CD4-positive, CD25-positive, alpha-beta regulatory T cell (primary cell): ENCODE results near the gene TKFC. TPM values are rescaled to one million over a fixed set of nuclear protein-coding genes. Genes with fewer than 3 reads are reported as not detected.
A peak's percentile ranks its signal among the peaks of the same experiment; 100 is the strongest.

Source experiments
- ATAC-seq, 2 donors: fragments of 150-1000 bp; cut with Tn5 transposase; one replicate each; pipeline ENCODE4 v1.10.0; 2021; ENCODE audit warnings: low read depth in 2 of 2, moderate number of reproducible peaks in 2 of 2, moderate library complexity in 1 of 2
- DNase-seq, 3 donors: peaks; one replicate each; pipeline versions ENCODE4 v3.0.0 to v3.0.0-alpha.2; 2012 to 2022; ENCODE audit warnings: mixed read lengths in 1 of 3
- H3K27ac ChIP-seq: one replicate; pipeline ENCODE4 v1.7.0; 2013; ENCODE audit warnings: mild to moderate bottlenecking, low read length; ENCODE audit not compliant: insufficient read depth, poor library complexity, severe bottlenecking
- H3K27me3 ChIP-seq: one replicate; pipeline ENCODE4 v1.7.0; 2013; ENCODE audit warnings: low read length; ENCODE audit not compliant: control insufficient read depth, insufficient read depth
- H3K36me3 ChIP-seq: one replicate; pipeline ENCODE4 v1.7.0; 2013; ENCODE audit warnings: mild to moderate bottlenecking, low read length, moderate library complexity; ENCODE audit not compliant: control insufficient read depth, insufficient read depth
- H3K4me1 ChIP-seq: 2 replicates; pipeline ENCODE4 v1.7.0; 2013; ENCODE audit warnings: mild to moderate bottlenecking, low read length; ENCODE audit not compliant: insufficient read depth, control insufficient read depth, poor library complexity, severe bottlenecking
- H3K4me3 ChIP-seq: one replicate; pipeline ENCODE4 v1.7.0; 2013; ENCODE audit warnings: low read depth, mild to moderate bottlenecking, low read length, moderate library complexity
- H3K9me3 ChIP-seq, 2 experiments: 1 replicate in 1 of 2; 2 replicates in 1 of 2; pipeline ENCODE4 v1.7.0; 2013; ENCODE audit warnings: low read length in 2 of 2, mild to moderate bottlenecking in 1 of 2, moderate library complexity in 1 of 2; ENCODE audit not compliant: control insufficient read depth in 2 of 2
- H3K27ac Mint-ChIP-seq, 3 donors: one replicate each; pipeline ENCODE4 v1.8.0; 2020 to 2022; ENCODE audit warnings: mild to moderate bottlenecking in 3 of 3, mixed read lengths in 3 of 3, moderate library complexity in 2 of 3
- H3K27me3 Mint-ChIP-seq: one replicate; pipeline ENCODE4 v1.8.0; 2022; ENCODE audit warnings: mild to moderate bottlenecking, mixed read lengths
- H3K36me3 Mint-ChIP-seq: one replicate; pipeline ENCODE4 v1.8.0; 2020; ENCODE audit warnings: mixed read lengths
- H3K4me1 Mint-ChIP-seq, 4 donors: one replicate each; pipeline ENCODE4 v1.8.0; 2020 to 2022; ENCODE audit warnings: mixed read lengths in 4 of 4, mild to moderate bottlenecking in 1 of 4
- H3K4me3 Mint-ChIP-seq, 4 donors: one replicate each; pipeline ENCODE4 v1.8.0; 2020 to 2022; ENCODE audit warnings: mild to moderate bottlenecking in 4 of 4, mixed read lengths in 4 of 4, moderate library complexity in 3 of 4
- H3K9me3 Mint-ChIP-seq, 7 donors: one replicate each; pipeline ENCODE4 v1.8.0; 2020 to 2022; ENCODE audit warnings: mixed read lengths in 7 of 7, mild to moderate bottlenecking in 3 of 7, moderate library complexity in 2 of 7
- polyA plus RNA-seq, 4 donors: library from polyadenylated mRNA; unstranded; fragments of 300-500 nt; fragmentation: Illumina TruSeq; gene quantifications; one replicate each; pipeline ENCODE4 v1.2.3, GENCODE V29; 2021
- total RNA-seq: library from RNA; stranded (reverse); gene quantifications from one replicate; pipeline ENCODE4 v1.2.3, GENCODE V29; 2022

The TKFC gene
- total and polyA plus RNA-seq, 5 donors from 2014 or later: 29.2 to 33.2 (median 31.3) TPM

DNA sequence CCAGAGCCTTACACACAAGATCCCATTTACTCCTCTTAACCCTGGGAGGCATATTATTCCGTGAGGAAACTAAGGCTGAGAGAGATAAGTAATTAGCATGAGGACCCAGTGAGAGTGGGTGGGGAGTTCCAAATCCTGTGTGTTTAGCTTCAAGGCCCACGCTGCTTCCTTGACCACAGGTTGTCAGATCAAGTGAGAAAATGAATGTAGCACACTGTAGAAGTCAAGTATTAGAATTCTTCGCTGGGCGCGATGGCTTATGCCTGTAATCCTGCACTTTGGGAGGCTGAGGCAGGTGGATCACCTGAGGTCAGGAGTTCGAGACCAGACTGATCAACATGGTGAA, 24.8 kb downstream of the TKFC start:
- Mint-ChIP-seq H3K36me3 (peaks cover 15% of the 10 kb centered on the region), H3K4me1 (peaks cover 8 to 44% (median 31%) of the 10 kb centered on the region in 4 donors), H3K27me3 (no peaks in the 10 kb centered on the region), H3K9me3 (no peaks in the 10 kb centered on the region), H3K4me3 (peak overlapping the region in 1 of 4 donors; percentile 41), H3K27ac (peak overlapping the region in 2 of 3 donors; percentile 51 to 71)
- DNase-seq: no peak
- H3K27me3 ChIP-seq: no peaks in the 10 kb centered on the region
- H3K4me3 ChIP-seq: no peak overlapping the region
- peaks cover 13% of the 10 kb centered on the region for H3K36me3 ChIP-seq
- H3K9me3 ChIP-seq: no peaks in the 10 kb centered on the region
- no peak overlapping the region for H3K27ac ChIP-seq
- peaks cover 17% of the 10 kb centered on the region for H3K4me1 ChIP-seq
- no peak for ATAC-seq

DNA sequence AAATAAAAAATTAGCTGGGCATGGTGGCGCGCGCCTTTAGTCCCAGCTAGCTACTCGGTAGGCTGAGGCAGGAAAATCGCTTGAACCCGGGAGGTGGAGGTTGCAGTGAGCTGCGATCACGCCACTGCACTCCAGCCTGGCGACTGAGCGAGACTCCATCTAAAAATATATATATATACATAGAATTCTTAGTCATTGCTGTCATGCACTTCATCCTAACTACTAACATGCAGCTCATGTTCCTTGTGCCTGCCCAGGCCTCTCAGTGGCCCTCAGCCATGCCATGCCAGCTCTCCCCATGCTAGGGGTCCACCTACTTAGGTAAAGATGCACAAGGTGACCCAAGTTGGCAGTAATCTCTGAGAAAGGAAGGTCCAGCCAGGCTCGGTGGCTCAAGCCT, 25.5 kb downstream of the TKFC start:
- H3K36me3 Mint-ChIP-seq: peaks cover 8% of the 10 kb centered on the region
- ATAC-seq (no peak), DNase-seq (no peak)
- H3K4me3 ChIP-seq: no peak overlapping the region
- no peak overlapping the region for H3K27ac ChIP-seq
- no peaks in the 10 kb centered on the region for H3K27me3 ChIP-seq
- peaks cover 9 to 48% (median 37%) of the 10 kb centered on the region in 4 donors for H3K4me1 Mint-ChIP-seq
- H3K9me3 Mint-ChIP-seq: no peaks in the 10 kb centered on the region
- no peaks in the 10 kb centered on the region for H3K9me3 ChIP-seq
- H3K36me3 ChIP-seq: peaks cover 6% of the 10 kb centered on the region
- H3K27me3 Mint-ChIP-seq: no peaks in the 10 kb centered on the region
- no peak overlapping the region for H3K27ac Mint-ChIP-seq
- peak overlapping the region in 1 of 4 donors; percentile 99 for H3K4me3 Mint-ChIP-seq
- H3K4me1 ChIP-seq: peaks cover 22% of the 10 kb centered on the region

DNA sequence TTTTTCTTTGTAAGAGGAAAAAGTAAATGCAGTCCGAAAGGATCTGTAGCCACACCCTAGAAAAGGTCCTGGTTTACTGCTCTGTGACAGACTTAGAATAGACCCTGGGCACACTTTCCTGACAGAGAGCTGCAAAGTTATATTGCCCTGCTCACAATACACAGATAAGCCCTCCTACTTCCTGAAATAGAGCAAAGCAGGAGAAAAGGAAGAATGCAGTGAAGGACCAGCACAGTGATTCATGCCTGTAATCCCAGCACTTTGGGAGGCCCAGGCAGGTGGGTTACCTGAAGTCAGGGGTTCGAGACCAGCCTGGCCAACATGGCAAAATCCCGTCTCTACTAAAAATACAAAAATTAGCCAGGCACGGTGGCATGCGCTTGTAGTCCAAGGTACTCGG, 26.5 kb downstream of the TKFC start:
- Histone ChIP-seq H3K4me3 (no peak overlapping the region), H3K36me3 (peaks cover 8% of the 10 kb centered on the region), H3K27ac (no peak overlapping the region), H3K9me3 (no peaks in the 10 kb centered on the region), H3K27me3 (no peaks in the 10 kb centered on the region), H3K4me1 (peaks cover 26% of the 10 kb centered on the region)
- Mint-ChIP-seq H3K27me3 (no peaks in the 10 kb centered on the region), H3K4me3 (peak overlapping the region in 3 of 4 donors; percentile 27 to 99 (median 35)), H3K27ac (peak overlapping the region; percentile 46 to 100 (median 76)), H3K36me3 (peaks cover 7% of the 10 kb centered on the region), H3K4me1 (peaks cover 15 to 54% (median 40%) of the 10 kb centered on the region in 4 donors), H3K9me3 (no peaks in the 10 kb centered on the region)
- no peak for ATAC-seq
- DNase-seq: no peak

DNA sequence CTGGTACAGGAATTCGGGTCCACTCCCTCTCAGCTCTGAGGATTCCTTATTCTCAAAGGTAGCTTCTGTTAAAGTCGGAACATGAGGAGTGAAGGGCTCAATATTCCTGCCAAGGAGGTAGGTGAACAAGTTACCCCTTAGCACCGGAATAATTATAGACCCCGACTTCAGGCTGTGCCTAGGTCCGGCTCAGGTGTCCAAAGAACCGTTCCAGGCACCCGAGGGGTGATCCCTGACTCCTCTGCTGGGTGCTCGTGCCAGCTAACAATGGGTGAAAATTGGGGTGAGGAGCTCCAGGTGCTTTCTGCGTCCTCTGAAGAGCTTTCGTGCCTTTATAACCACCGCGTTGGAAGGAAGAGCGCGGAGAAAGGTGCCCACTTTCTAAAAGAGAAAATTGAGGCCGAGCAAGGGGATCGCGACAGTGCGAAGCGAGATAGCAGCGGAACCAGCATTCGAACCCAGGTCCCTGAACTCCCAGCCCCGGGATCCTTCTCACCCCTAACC, 28.3 kb downstream of the TKFC start:
- no peak for ATAC-seq
- peaks cover 26% of the 10 kb centered on the region for H3K4me1 ChIP-seq

DNA sequence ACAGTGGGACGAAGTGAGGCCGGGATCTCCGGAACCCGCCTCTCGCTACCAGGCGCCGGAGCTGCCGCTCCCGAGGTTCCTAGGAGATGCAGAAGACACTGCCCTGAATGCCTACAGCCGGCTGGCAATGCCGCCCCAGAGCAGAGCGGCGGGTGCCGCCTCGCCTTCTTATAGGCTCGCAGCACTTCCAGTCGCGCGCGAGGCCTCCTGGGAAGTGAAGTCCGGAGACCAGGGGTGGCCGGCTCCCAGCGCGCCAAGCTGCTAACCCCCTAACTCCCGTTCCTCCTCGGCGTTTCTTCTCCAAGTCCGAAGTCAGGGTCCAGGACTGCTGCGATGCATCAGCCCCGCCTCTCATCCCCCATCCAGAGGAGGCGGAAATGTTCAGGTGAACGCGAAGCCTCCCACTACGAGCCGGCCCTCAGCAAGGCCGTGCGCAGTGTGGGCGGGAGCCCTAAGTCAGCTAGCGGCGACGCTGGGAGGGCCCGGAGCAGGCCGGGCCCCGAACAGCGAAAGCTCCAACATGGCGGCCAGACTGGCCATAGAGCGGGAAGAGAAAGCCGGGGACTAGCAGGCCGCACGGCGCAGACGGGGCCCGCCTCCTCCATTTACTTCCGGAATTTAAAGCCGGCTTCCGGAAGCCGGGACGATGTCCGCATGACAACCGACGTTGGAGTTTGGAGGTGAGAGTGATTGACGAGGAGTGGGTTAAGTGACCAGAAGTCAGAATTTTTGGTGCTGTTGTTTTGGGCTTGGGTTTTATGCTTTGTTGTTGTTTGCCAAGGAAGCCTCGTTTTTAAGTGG, 28.9 kb downstream of the TKFC start, which contains the start of the genes CYB561A3 and TMEM138:
TSS of gene CYB561A3 (minus strand) at position 142 of the 801 bp plus-strand sequence. CDS start 5,169 bp downstream, outside the sequence.
TSS of gene TMEM138 (plus strand) at position 634 of the 801 bp plus-strand sequence. CDS start 2,017 bp downstream, outside the sequence.
- Mint-ChIP-seq H3K9me3 (no peaks in the 10 kb centered on the region), H3K36me3 (peaks cover 7% of the 10 kb centered on the region), H3K27me3 (no peaks in the 10 kb centered on the region), H3K4me3 (peak within 1 kb of the TSS; percentile 98 to 99 (median 98)), H3K27ac (peak within 1 kb of the TSS; percentile 98 to 100 (median 100)), H3K4me1 (peaks cover 15 to 49% (median 36%) of the 10 kb centered on the region in 4 donors)
- H3K4me3 ChIP-seq: peak within 1 kb of the TSS; percentile 96
- ATAC-seq (peak; percentile 88 to 90), DNase-seq (peak; percentile 83 to 96 (median 83))
- no peaks in the 10 kb centered on the region for H3K9me3 ChIP-seq
- peaks cover 23% of the 10 kb centered on the region for H3K36me3 ChIP-seq
- H3K4me1 ChIP-seq: peaks cover 26% of the 10 kb centered on the region
- H3K27me3 ChIP-seq: no peaks in the 10 kb centered on the region
- H3K27ac ChIP-seq: peak within 1 kb of the TSS; percentile 98

More for the DNA sequence above, 28.3 kb downstream of the TKFC start:
- Mint-ChIP-seq H3K4me1 (peaks cover 15 to 52% (median 40%) of the 10 kb centered on the region in 4 donors), H3K27me3 (no peaks in the 10 kb centered on the region), H3K27ac (peak overlapping the region; percentile 98 to 100 (median 100)), H3K9me3 (no peaks in the 10 kb centered on the region), H3K36me3 (peaks cover 7% of the 10 kb centered on the region), H3K4me3 (peak overlapping the region; percentile 98 to 99 (median 98))
- Histone ChIP-seq H3K27ac (peak overlapping the region; percentile 98), H3K4me3 (peak overlapping the region; percentile 96), H3K9me3 (no peaks in the 10 kb centered on the region), H3K27me3 (no peaks in the 10 kb centered on the region), H3K36me3 (peaks cover 19% of the 10 kb centered on the region)
- peak in 1 of 3 donors; percentile 8 for DNase-seq

DNA sequence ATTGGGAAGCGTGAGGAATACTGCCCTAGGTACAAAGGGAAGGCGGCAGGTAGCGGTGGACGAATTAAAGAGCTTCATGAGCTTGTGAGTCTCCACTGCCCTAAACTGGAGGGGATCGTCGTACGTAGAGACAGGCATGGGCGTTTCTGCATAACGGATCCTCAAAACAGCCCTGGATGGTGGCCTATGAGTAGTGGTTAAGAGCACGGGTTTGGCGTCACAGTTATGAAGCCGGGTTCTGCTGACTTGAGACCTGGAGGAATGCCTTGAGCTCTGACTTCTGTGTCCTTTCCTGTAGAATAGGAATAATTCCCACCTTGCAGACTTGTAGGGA, 29.5 kb downstream of the TKFC start:
- no peaks in the 10 kb centered on the region for H3K9me3 Mint-ChIP-seq
- Histone ChIP-seq H3K27ac (peak overlapping the region; percentile 98), H3K36me3 (peaks cover 29% of the 10 kb centered on the region), H3K4me1 (peaks cover 26% of the 10 kb centered on the region), H3K9me3 (no peaks in the 10 kb centered on the region), H3K27me3 (no peaks in the 10 kb centered on the region), H3K4me3 (peak overlapping the region; percentile 96)
- peak overlapping the region; percentile 98 to 100 (median 100) for H3K27ac Mint-ChIP-seq
- peaks cover 12% of the 10 kb centered on the region for H3K36me3 Mint-ChIP-seq
- no peaks in the 10 kb centered on the region for H3K27me3 Mint-ChIP-seq
- H3K4me3 Mint-ChIP-seq: peak overlapping the region; percentile 98 to 99 (median 98)
- H3K4me1 Mint-ChIP-seq: peaks cover 15 to 46% (median 35%) of the 10 kb centered on the region in 4 donors
- ATAC-seq (peak; percentile 26 to 32), DNase-seq (peak; percentile 13 to 71 (median 61))

DNA sequence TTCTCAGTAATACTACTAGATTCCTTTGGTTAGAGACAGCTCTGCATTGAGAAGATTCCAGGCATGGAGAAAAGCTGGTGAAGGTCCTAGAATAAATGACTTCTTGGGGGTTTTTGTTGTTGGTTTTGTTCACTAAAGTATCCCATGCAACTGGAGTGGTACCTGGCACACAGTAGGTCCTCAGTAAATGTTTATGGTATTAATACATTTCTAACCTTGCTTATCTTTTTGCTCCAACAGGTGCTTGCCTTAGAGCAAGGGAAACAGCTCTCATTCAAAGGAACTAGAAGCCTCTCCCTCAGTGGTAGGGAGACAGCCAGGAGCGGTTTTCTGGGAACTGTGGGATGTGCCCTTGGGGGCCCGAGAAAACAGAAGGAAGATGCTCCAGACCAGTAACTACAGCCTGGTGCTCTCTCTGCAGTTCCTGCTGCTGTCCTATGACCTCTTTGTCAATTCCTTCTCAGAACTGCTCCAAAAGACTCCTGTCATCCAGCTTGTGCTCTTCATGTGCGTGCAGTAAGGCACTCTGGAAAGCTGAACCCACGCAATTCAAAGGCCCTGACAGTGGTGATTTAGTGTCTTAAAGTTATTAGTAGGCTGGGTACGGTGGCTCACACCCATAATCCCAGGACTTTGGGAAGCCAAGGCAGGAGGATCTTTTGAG, 31.1 kb downstream of the TKFC start:
- Histone ChIP-seq H3K4me1 (peaks cover 26% of the 10 kb centered on the region), H3K27ac (no peak overlapping the region), H3K9me3 (no peaks in the 10 kb centered on the region), H3K27me3 (no peaks in the 10 kb centered on the region), H3K36me3 (peaks cover 43% of the 10 kb centered on the region), H3K4me3 (no peak overlapping the region)
- DNase-seq: no peak
- H3K36me3 Mint-ChIP-seq: peaks cover 23% of the 10 kb centered on the region
- peak overlapping the region in 2 of 3 donors; percentile 74 to 100 for H3K27ac Mint-ChIP-seq
- no peaks in the 10 kb centered on the region for H3K9me3 Mint-ChIP-seq
- H3K4me1 Mint-ChIP-seq: peaks cover 15 to 45% (median 33%) of the 10 kb centered on the region in 4 donors
- ATAC-seq: no peak
- H3K27me3 Mint-ChIP-seq: no peaks in the 10 kb centered on the region
- H3K4me3 Mint-ChIP-seq: peak overlapping the region; percentile 86 to 99 (median 98)
